Measurements from ENCODE around the gene MGME1. TPM values are rescaled to one million over a fixed set of nuclear protein-coding genes. Genes with fewer than 3 reads are reported as not detected.
A peak's percentile ranks its signal among the peaks of the same experiment; 100 is the strongest.

Gene MGME1
- total RNA-seq, 1 experiment from 2014 or later, result 56.0 TPM

DNA sequence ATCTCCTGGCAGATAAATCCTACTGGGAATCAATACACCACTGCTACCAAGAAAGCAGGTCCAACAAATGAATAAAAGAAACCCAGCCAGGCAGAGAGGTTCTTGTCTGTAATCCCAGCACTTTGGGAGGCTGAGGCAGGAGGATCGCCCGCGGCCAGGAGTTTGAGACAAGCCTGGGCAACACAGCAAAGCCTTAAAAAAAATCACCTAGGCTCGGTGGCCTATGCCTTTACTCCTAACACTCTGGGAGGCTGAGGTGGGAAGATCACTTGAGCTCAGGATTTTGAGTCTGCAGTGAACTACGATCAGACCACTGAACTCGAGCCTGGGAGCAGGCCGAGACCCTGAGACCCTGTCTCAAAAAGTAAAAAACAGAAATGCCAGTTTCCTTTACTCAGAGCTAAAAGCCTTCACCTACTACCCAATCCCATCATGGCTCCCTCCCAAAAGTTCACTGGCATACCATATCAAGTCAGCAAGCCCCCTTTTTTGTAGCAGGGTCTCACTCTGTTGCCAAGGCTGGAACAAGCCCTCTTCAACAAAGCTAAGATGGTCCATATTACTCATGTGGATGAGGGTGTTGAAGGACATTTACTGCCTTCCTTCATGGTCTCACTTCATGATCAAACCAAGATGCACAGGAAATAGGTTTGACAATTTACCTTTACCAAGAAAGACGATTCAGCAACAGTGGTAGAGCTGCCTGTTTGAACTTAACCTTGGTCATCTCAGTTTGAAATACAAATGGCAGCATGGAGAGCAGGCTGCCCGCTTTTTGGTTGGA lies 5.5 kb upstream of the MGME1 start (continued):
- 0 out of 2 replicates have a peak, but pooled peaks have one; percentile 29 for TF ChIP-seq KAT7 (CRISPR knock-in tag; IDR thresholded peaks at IDR 0.05; ENCODE audit: borderline replicate concordance)

DNA sequence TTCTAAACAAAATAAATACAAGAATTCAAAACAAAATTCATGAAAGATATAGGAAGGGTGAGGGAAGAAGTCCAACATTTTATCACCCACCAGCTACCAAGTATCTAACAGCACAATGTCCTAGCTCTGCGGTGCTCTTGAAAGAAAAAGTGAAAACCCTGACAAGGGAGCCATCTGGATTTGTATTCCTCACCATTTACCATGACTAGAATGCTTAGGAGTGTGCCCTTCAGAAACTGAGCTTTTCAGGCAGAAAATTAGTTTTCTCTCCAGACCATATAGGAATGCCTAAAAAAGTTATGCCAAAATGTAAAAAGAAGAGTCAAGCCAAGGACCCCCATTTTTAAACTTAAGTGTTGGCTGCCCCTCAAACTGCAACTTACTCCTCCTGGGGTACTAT lies 4.7 kb upstream of the MGME1 start:
- DNase-seq (ENCODE audit: low spot score), result no peak
- Mint-ChIP-seq H3K27me3 (ENCODE audit: low read depth) (no peaks in the 10 kb centered on the region), H3K9me3 (no peaks in the 10 kb centered on the region), H3K4me1 (peaks cover 78% of the 10 kb centered on the region), H3K27ac (peak overlapping the region; percentile 69), H3K4me3 (peak overlapping the region; percentile 86), H3K36me3 (peaks cover 35% of the 10 kb centered on the region)
- ChIA-PET CTCF (interaction anchor here (0.6 kb wide), 1 partner anchor 315 kb away, joined by 3 read pairs; no protein-coding TSS in a partner anchor), POLR2A (interaction anchor here (0.6 kb wide), 1 partner anchor 111 kb away, joined by 3 read pairs; no protein-coding TSS in a partner anchor)
- ATAC-seq, result no peak
- TF ChIP-seq, protein P1, sequence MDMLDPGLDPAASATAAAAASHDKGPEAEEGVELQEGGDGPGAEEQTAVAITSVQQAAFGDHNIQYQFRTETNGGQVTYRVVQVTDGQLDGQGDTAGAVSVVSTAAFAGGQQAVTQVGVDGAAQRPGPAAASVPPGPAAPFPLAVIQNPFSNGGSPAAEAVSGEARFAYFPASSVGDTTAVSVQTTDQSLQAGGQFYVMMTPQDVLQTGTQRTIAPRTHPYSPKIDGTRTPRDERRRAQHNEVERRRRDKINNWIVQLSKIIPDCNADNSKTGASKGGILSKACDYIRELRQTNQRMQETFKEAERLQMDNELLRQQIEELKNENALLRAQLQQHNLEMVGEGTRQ (CRISPR knock-in tag; IDR thresholded peaks at IDR 0.05), result no peak
- TF ChIP-seq, protein P2, sequence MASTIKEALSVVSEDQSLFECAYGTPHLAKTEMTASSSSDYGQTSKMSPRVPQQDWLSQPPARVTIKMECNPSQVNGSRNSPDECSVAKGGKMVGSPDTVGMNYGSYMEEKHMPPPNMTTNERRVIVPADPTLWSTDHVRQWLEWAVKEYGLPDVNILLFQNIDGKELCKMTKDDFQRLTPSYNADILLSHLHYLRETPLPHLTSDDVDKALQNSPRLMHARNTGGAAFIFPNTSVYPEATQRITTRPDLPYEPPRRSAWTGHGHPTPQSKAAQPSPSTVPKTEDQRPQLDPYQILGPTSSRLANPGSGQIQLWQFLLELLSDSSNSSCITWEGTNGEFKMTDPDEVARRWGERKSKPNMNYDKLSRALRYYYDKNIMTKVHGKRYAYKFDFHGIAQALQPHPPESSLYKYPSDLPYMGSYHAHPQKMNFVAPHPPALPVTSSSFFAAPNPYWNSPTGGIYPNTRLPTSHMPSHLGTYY (CRISPR knock-in tag; IDR thresholded peaks at IDR 0.05), result peak; percentile 63; the same call in 1 of the 2 replicates

DNA sequence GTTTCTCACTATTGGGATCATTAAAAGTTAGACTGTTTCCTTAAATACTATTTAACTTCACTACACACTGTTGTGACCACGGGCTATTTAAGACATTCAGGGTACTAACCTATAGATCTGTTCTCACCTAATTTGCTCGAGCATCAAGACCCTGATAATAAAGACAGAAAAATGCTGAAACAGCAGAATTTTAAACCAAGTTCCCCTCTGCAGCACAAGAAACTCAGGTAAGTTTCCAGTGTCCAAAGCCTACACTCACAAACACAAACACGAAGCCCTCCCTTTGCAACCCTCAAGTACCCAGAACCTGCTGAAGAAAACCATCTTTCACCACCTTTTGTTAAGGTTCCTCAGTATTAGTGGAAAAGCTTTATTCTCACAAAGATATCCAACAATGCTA lies 4.2 kb upstream of the MGME1 start:
- H3K4me1 Mint-ChIP-seq, result peaks cover 72% of the 10 kb centered on the region
- TF ChIP-seq IRF2 (CRISPR knock-in tag; IDR thresholded peaks at IDR 0.05; ENCODE audit: borderline replicate concordance, low read depth) (no peak), JAZF1 (CRISPR knock-in tag; IDR thresholded peaks at IDR 0.05) (no peak), JUN (CRISPR knock-in tag; IDR thresholded peaks at IDR 0.05) (no peak), OVOL2 (CRISPR knock-in tag; IDR thresholded peaks at IDR 0.05; ENCODE audit: borderline replicate concordance) (no peak)
- TF ChIP-seq, protein P3, sequence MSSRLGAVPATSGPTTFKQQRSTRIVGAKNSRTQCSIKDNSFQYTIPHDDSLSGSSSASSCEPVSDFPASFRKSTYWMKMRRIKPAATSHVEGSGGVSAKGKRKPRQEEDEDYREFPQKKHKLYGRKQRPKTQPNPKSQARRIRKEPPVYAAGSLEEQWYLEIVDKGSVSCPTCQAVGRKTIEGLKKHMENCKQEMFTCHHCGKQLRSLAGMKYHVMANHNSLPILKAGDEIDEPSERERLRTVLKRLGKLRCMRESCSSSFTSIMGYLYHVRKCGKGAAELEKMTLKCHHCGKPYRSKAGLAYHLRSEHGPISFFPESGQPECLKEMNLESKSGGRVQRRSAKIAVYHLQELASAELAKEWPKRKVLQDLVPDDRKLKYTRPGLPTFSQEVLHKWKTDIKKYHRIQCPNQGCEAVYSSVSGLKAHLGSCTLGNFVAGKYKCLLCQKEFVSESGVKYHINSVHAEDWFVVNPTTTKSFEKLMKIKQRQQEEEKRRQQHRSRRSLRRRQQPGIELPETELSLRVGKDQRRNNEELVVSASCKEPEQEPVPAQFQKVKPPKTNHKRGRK (CRISPR knock-in tag; IDR thresholded peaks at IDR 0.05; ENCODE audit: borderline replicate concordance), result no peak
- peak overlapping the region; percentile 86 for H3K4me3 Mint-ChIP-seq
- DNase-seq (ENCODE audit: low spot score) (no peak), ATAC-seq (no peak)
- no peaks in the 10 kb centered on the region for H3K27me3 Mint-ChIP-seq (ENCODE audit: low read depth)
- ChIA-PET CTCF (no interaction called here), POLR2A (interaction anchor here (0.6 to 1.5 kb wide), 2 partner anchors 22 to 282 kb away, joined by 4 to 5 read pairs; partner anchors contain the start of gene RRBP1)
- peak overlapping the region; percentile 69 for H3K27ac Mint-ChIP-seq
- no peaks in the 10 kb centered on the region for H3K9me3 Mint-ChIP-seq
- peaks cover 36% of the 10 kb centered on the region for H3K36me3 Mint-ChIP-seq

DNA sequence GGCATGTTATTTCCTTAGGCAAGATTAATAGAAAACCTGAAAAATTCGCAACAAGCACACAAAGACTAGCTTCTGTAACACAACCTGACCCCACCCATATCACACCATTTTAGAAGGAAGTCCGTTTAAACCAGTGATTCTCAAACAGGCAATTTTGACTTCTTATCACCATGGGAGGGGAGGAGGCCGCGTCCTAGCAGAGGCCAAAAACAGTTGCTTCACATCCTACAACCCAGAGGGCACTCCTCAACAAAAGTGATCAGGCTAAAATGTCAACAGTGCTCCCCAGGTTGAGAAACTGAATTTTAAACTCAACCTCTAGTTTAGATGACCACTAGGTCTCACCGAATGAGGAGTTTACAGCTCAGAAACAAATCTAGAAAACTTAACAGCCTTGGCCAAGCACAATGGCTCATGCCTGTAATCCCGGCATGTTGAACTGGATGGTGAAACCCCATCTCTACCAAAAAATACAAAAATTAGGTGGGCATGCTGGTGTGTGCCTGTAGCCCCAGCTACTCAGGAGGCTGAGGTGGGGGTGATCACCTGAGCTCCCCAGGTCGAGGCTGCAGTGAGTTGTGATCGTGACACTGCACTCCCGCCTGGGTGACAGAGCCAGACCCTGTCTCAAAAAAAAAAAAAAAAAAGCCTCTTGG lies 3.6 kb upstream of the MGME1 start:
- peaks cover 70% of the 10 kb centered on the region for H3K4me1 Mint-ChIP-seq
- H3K9me3 Mint-ChIP-seq, result no peaks in the 10 kb centered on the region
- no peaks in the 10 kb centered on the region for H3K27me3 Mint-ChIP-seq (ENCODE audit: low read depth)
- H3K36me3 Mint-ChIP-seq, result peaks cover 41% of the 10 kb centered on the region
- peak overlapping the region; percentile 86 for H3K4me3 Mint-ChIP-seq
- ATAC-seq (no peak), DNase-seq (ENCODE audit: low spot score) (no peak)
- POLR2A ChIA-PET, result interaction anchor here (0.6 to 1.5 kb wide), 4 partner anchors 22 to 840 kb away, joined by 4 to 6 read pairs (median 4); partner anchors contain the start of gene RRBP1
- CTCF ChIA-PET, result interaction anchor here (1.4 kb wide), 1 partner anchor 26 kb away, joined by 8 read pairs; no protein-coding TSS in a partner anchor
- peak overlapping the region; percentile 96 for H3K27ac Mint-ChIP-seq
- TF ChIP-seq GRHL2 (CRISPR knock-in tag; IDR thresholded peaks at IDR 0.05; ENCODE audit: insufficient replicate concordance, severe bottlenecking) (no peak), ETV6 (CRISPR knock-in tag; IDR thresholded peaks at IDR 0.05) (no peak), ZNF423 (CRISPR knock-in tag; IDR thresholded peaks at IDR 0.05) (no peak), MXD4 (CRISPR knock-in tag; IDR thresholded peaks at IDR 0.05; ENCODE audit: borderline replicate concordance) (no peak), RORB (CRISPR knock-in tag; IDR thresholded peaks at IDR 0.05) (no peak), FOXK1 (CRISPR knock-in tag; IDR thresholded peaks at IDR 0.05) (no peak), SMAD3 (CRISPR knock-in tag; IDR thresholded peaks at IDR 0.05; ENCODE audit: borderline replicate concordance) (no peak)
- TF ChIP-seq, protein P4, sequence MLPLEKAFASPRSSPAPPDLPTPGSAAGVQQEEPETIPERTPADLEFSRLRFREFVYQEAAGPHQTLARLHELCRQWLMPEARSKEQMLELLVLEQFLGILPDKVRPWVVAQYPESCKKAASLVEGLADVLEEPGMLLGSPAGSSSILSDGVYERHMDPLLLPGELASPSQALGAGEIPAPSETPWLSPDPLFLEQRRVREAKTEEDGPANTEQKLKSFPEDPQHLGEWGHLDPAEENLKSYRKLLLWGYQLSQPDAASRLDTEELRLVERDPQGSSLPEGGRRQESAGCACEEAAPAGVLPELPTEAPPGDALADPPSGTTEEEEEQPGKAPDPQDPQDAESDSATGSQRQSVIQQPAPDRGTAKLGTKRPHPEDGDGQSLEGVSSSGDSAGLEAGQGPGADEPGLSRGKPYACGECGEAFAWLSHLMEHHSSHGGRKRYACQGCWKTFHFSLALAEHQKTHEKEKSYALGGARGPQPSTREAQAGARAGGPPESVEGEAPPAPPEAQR (CRISPR knock-in tag; IDR thresholded peaks at IDR 0.05), result no peak
- TF ChIP-seq, protein P5, sequence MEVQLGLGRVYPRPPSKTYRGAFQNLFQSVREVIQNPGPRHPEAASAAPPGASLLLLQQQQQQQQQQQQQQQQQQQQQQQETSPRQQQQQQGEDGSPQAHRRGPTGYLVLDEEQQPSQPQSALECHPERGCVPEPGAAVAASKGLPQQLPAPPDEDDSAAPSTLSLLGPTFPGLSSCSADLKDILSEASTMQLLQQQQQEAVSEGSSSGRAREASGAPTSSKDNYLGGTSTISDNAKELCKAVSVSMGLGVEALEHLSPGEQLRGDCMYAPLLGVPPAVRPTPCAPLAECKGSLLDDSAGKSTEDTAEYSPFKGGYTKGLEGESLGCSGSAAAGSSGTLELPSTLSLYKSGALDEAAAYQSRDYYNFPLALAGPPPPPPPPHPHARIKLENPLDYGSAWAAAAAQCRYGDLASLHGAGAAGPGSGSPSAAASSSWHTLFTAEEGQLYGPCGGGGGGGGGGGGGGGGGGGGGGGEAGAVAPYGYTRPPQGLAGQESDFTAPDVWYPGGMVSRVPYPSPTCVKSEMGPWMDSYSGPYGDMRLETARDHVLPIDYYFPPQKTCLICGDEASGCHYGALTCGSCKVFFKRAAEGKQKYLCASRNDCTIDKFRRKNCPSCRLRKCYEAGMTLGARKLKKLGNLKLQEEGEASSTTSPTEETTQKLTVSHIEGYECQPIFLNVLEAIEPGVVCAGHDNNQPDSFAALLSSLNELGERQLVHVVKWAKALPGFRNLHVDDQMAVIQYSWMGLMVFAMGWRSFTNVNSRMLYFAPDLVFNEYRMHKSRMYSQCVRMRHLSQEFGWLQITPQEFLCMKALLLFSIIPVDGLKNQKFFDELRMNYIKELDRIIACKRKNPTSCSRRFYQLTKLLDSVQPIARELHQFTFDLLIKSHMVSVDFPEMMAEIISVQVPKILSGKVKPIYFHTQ (CRISPR knock-in tag; IDR thresholded peaks at IDR 0.05), result peak; percentile 30; the same call in 1 of the 2 replicates
- TF ChIP-seq, protein P6, sequence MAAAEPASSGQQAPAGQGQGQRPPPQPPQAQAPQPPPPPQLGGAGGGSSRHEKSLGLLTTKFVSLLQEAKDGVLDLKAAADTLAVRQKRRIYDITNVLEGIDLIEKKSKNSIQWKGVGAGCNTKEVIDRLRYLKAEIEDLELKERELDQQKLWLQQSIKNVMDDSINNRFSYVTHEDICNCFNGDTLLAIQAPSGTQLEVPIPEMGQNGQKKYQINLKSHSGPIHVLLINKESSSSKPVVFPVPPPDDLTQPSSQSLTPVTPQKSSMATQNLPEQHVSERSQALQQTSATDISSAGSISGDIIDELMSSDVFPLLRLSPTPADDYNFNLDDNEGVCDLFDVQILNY (CRISPR knock-in tag; IDR thresholded peaks at IDR 0.05), result no peak
